ENCODE data around the gene STX10.

DNA sequence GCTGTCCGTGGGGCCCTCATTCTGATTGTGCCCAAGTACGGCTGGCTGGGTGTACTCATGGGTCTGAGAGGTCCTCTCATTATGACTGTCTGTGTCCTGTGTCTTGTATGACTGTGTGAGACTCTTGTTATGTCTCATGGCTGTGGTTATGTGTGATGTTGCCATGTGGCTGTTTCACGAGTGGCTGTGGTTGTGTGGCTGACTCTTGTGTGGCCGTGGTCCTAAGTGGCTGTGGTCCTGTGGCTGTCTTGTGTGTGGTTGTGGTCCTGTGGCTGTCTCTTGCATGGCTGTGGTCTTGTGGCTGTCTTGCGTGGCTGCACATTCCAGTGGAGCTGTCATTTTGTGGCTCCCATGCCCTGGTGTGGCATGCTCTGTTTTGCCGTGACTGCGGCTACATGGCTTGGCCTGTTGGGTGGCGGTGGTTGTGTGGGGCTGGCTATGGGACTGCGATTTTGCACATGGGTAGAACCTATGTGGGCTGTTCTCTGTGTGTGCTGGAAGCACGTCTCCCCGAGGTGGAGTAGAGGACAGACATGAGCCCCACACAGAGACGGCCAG is 50.1 kb downstream of the STX10 start:
- TF ChIP-seq, protein P1, sequence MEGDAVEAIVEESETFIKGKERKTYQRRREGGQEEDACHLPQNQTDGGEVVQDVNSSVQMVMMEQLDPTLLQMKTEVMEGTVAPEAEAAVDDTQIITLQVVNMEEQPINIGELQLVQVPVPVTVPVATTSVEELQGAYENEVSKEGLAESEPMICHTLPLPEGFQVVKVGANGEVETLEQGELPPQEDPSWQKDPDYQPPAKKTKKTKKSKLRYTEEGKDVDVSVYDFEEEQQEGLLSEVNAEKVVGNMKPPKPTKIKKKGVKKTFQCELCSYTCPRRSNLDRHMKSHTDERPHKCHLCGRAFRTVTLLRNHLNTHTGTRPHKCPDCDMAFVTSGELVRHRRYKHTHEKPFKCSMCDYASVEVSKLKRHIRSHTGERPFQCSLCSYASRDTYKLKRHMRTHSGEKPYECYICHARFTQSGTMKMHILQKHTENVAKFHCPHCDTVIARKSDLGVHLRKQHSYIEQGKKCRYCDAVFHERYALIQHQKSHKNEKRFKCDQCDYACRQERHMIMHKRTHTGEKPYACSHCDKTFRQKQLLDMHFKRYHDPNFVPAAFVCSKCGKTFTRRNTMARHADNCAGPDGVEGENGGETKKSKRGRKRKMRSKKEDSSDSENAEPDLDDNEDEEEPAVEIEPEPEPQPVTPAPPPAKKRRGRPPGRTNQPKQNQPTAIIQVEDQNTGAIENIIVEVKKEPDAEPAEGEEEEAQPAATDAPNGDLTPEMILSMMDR (conservative IDR thresholded peaks at IDR 0.05) = no peak
- no peak for TF ChIP-seq ZFX (IDR thresholded peaks at IDR 0.05)

All from C4-2B (cell line).